Suprapubic skin (tissue), 4 donors: Measurements from ENCODE around the gene PTAR1. TPM values are rescaled to one million over a fixed set of nuclear protein-coding genes. Genes with fewer than 3 reads are reported as not detected.

Experiments
- DNase-seq, 2 donors: peaks; one replicate each; pipeline ENCODE4 v3.0.0-alpha.2; 2019; ENCODE audit warnings: low spot score in 2 of 2
- H3K27ac ChIP-seq: fragments of 200-600 bp; sonication (generic); one replicate; pipeline ENCODE4 v1.5.1; 2019
- H3K27me3 ChIP-seq: fragments of 200-600 bp; sonication (generic); one replicate; pipeline ENCODE4 v1.5.1; 2019
- H3K36me3 ChIP-seq: fragments of 200-600 bp; sonication (generic); one replicate; pipeline ENCODE4 v1.5.1; 2019
- H3K4me1 ChIP-seq: fragments of 200-600 bp; sonication (generic); one replicate; pipeline ENCODE4 v1.5.1; 2019
- H3K4me3 ChIP-seq: fragments of 200-600 bp; sonication (generic); one replicate; pipeline ENCODE4 v1.5.1; 2019; ENCODE audit warnings: mild to moderate bottlenecking
- H3K9me3 ChIP-seq: fragments of 200-600 bp; sonication (generic); one replicate; pipeline ENCODE4 v1.5.1; 2019
- CTCF ChIP-seq, 2 donors: fragments of 200-600 bp in 1 of 2; fragments of 450-650 bp in 1 of 2; sonication (generic) in 1 of 2; IDR thresholded peaks; one replicate each; pipeline ENCODE4 v1.5.1; 2016 to 2019; ENCODE audit warnings: antibody characterized with exemption in 2 of 2, mild to moderate bottlenecking in 1 of 2, moderate library complexity in 1 of 2
- EP300 ChIP-seq: sonication (generic); formaldehyde crosslinking; IDR thresholded peaks from one replicate; pipeline ENCODE4 v1.6.1; 2017; ENCODE audit warnings: antibody characterized with exemption
- POLR2A ChIP-seq, 2 donors: fragments of 450-650 bp; IDR thresholded peaks; one replicate each; pipeline ENCODE4 v1.6.1; 2017; ENCODE audit warnings: antibody characterized with exemption in 2 of 2, mild to moderate bottlenecking in 2 of 2, moderate library complexity in 2 of 2
- POLR2AphosphoS5 ChIP-seq, 3 donors: sonication (generic); formaldehyde crosslinking; IDR thresholded peaks; one replicate each; pipeline ENCODE4 v1.6.1; 2017; ENCODE audit warnings: antibody characterized with exemption in 3 of 3
- WGBS: methylation state at CpG from one replicate; pipeline ENCODE4 v1.1.5; 2018; 5-methylcytosine and 5-hydroxymethylcytosine counted together
- total RNA-seq, 4 donors: library from RNA; depleted of rRNA; stranded (reverse); fragments of >200 nt; gene quantifications; one replicate each; pipeline ENCODE4 v1.1.0, GENCODE V29; 2016

Gene PTAR1
- total RNA-seq, 4 donors from 2014 or later: 44.3 to 108 (median 54.6) TPM

GRCh38 chr9:69798744-69799143 lies 38.9 kb upstream of the PTAR1 start:
- TF ChIP-seq CTCF (IDR thresholded peaks at IDR 0.05) (no peak), POLR2A (IDR thresholded peaks at IDR 0.05) (no peak), POLR2AphosphoS5 (IDR thresholded peaks at IDR 0.05) (no peak), EP300 (no peak)
- Histone ChIP-seq H3K27ac (no peak overlapping the region), H3K36me3 (no peaks in the 10 kb centered on the region), H3K4me1 (no peaks in the 10 kb centered on the region), H3K4me3 (no peak overlapping the region), H3K27me3 (no peaks in the 10 kb centered on the region), H3K9me3 (no peaks in the 10 kb centered on the region)
- 92% methylated on average over 4 of the region's 4 CpGs for WGBS
- no peak for DNase-seq

- no peak for DNase-seq
- 13% methylated on average over 1 of the region's 1 CpG for WGBS
Observed at GRCh38 chr9:69797675-69798074, 37.9 kb upstream of the PTAR1 start.

GRCh38 chr9:69794356-69794755 lies 34.5 kb upstream of the PTAR1 start:
- no peak for TF ChIP-seq EP300
- no peak for TF ChIP-seq CTCF (IDR thresholded peaks at IDR 0.05)
- no peak for TF ChIP-seq POLR2AphosphoS5 (IDR thresholded peaks at IDR 0.05)
- no peak for TF ChIP-seq POLR2A (IDR thresholded peaks at IDR 0.05)
- no peak for DNase-seq
- Histone ChIP-seq H3K4me3 (no peak overlapping the region), H3K9me3 (no peaks in the 10 kb centered on the region), H3K27me3 (peaks cover 5% of the 10 kb centered on the region), H3K36me3 (no peaks in the 10 kb centered on the region), H3K27ac (no peak overlapping the region), H3K4me1 (no peaks in the 10 kb centered on the region)
- 73% methylated on average over 3 of the region's 3 CpGs for WGBS

More at GRCh38 chr9:69797675-69798074, 37.9 kb upstream of the PTAR1 start:
- TF ChIP-seq EP300: no peak
- TF ChIP-seq CTCF (IDR thresholded peaks at IDR 0.05): no peak
- no peak for TF ChIP-seq POLR2A (IDR thresholded peaks at IDR 0.05)
- no peak for TF ChIP-seq POLR2AphosphoS5 (IDR thresholded peaks at IDR 0.05)
- no peaks in the 10 kb centered on the region for H3K9me3 ChIP-seq
- no peak overlapping the region for H3K27ac ChIP-seq
- no peaks in the 10 kb centered on the region for H3K4me1 ChIP-seq
- no peak overlapping the region for H3K4me3 ChIP-seq
- H3K36me3 ChIP-seq: no peaks in the 10 kb centered on the region
- no peaks in the 10 kb centered on the region for H3K27me3 ChIP-seq

GRCh38 chr9:69785757-69786156 lies 25.9 kb upstream of the PTAR1 start:
- Histone ChIP-seq H3K4me1 (no peaks in the 10 kb centered on the region), H3K36me3 (no peaks in the 10 kb centered on the region), H3K4me3 (no peak overlapping the region), H3K27me3 (peaks cover 5% of the 10 kb centered on the region), H3K27ac (no peak overlapping the region), H3K9me3 (peaks cover 4% of the 10 kb centered on the region)
- DNase-seq: no peak
- TF ChIP-seq EP300 (no peak), POLR2A (IDR thresholded peaks at IDR 0.05) (no peak), POLR2AphosphoS5 (IDR thresholded peaks at IDR 0.05) (no peak), CTCF (IDR thresholded peaks at IDR 0.05) (no peak)

- 96% methylated on average over 1 of the region's 1 CpG for WGBS
- peaks cover 5% of the 10 kb centered on the region for H3K9me3 ChIP-seq
- H3K4me1 ChIP-seq: no peaks in the 10 kb centered on the region
- no peak overlapping the region for H3K4me3 ChIP-seq
- H3K27me3 ChIP-seq: no peaks in the 10 kb centered on the region
- no peak overlapping the region for H3K27ac ChIP-seq
- H3K36me3 ChIP-seq: no peaks in the 10 kb centered on the region
- DNase-seq: no peak
- TF ChIP-seq POLR2A (IDR thresholded peaks at IDR 0.05): no peak
- TF ChIP-seq POLR2AphosphoS5 (IDR thresholded peaks at IDR 0.05): no peak
- TF ChIP-seq CTCF (IDR thresholded peaks at IDR 0.05): no peak
- no peak for TF ChIP-seq EP300
Observed at GRCh38 chr9:69773258-69773657, 13.4 kb upstream of the PTAR1 start.
